ENCODE measurements around the gene RNF213.

DNA sequence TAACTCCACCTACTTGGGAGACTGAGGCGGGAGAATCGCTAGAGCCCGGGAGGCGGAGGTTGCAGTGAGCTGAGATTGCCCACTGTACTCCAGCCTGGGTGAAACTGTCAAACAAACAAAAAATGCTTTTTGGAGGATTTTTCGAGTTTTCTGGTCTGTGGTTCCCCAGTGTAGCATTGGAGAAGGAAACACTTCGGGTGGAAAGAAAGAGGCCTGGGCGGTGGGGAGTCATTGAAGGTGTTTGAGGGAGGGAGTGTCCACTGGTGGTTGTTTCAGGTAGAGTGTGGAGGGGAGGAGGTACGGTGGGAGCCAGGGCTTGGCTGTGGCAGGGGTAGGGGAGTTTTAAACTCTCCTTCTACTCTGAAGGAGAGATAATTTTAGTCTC, 1.2 kb downstream of the RNF213 start:
- TF ChIP-seq, protein P1, sequence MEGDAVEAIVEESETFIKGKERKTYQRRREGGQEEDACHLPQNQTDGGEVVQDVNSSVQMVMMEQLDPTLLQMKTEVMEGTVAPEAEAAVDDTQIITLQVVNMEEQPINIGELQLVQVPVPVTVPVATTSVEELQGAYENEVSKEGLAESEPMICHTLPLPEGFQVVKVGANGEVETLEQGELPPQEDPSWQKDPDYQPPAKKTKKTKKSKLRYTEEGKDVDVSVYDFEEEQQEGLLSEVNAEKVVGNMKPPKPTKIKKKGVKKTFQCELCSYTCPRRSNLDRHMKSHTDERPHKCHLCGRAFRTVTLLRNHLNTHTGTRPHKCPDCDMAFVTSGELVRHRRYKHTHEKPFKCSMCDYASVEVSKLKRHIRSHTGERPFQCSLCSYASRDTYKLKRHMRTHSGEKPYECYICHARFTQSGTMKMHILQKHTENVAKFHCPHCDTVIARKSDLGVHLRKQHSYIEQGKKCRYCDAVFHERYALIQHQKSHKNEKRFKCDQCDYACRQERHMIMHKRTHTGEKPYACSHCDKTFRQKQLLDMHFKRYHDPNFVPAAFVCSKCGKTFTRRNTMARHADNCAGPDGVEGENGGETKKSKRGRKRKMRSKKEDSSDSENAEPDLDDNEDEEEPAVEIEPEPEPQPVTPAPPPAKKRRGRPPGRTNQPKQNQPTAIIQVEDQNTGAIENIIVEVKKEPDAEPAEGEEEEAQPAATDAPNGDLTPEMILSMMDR (IDR thresholded peaks at IDR 0.05) = no peak
- TF ChIP-seq POLR2A (IDR thresholded peaks at IDR 0.05) = no peak
